Measurements from ENCODE around the gene ADAM12.

Gene ADAM12

DNA sequence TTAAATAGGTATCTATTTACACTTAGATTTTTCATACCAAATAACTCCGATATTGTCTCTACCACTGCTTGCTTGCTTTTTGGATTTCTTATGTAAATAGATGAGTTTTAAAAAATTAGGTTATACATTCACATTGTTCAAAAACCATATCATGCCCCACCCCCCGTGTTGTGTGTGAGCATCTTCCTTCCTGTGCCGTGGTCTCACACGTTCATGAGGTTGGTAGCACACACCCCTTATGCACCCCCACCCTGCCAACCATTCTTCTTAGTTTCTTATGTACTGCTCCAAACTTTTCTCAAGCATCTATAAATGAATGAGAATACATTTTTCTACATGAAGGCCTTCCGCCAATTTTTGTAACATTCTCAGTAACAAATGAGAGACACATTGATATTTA is 376.3 kb downstream of the ADAM12 start:
- ChIA-PET POLR2A (no interaction called here), CTCF (no interaction called here)
- DNase-seq (ENCODE audit: extremely low spot score) = no peak
- TF ChIP-seq ZNF384 (IDR thresholded peaks at IDR 0.05) = no peak
- TF ChIP-seq ELF4 (IDR thresholded peaks at IDR 0.05) = no peak
- TF ChIP-seq HDGF (IDR thresholded peaks at IDR 0.05; ENCODE audit: borderline replicate concordance) = no peak
- no peak for TF ChIP-seq FOXK2 (IDR thresholded peaks at IDR 0.05)
- TF ChIP-seq, protein P1, sequence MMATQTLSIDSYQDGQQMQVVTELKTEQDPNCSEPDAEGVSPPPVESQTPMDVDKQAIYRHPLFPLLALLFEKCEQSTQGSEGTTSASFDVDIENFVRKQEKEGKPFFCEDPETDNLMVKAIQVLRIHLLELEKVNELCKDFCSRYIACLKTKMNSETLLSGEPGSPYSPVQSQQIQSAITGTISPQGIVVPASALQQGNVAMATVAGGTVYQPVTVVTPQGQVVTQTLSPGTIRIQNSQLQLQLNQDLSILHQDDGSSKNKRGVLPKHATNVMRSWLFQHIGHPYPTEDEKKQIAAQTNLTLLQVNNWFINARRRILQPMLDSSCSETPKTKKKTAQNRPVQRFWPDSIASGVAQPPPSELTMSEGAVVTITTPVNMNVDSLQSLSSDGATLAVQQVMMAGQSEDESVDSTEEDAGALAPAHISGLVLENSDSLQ (IDR thresholded peaks at IDR 0.05) = no peak
- no peak for TF ChIP-seq FOXM1 (IDR thresholded peaks at IDR 0.05; ENCODE audit: borderline replicate concordance)
- TF ChIP-seq L3MBTL2 (conservative IDR thresholded peaks at IDR 0.05) = no peak
- TF ChIP-seq ARNT (IDR thresholded peaks at IDR 0.05) = no peak
- TF ChIP-seq BHLHE40 (IDR thresholded peaks at IDR 0.05; ENCODE audit: borderline replicate concordance) = no peak
- TF ChIP-seq SP1 (IDR thresholded peaks at IDR 0.05) = no peak
- TF ChIP-seq CTBP1 (IDR thresholded peaks at IDR 0.05; ENCODE audit: borderline replicate concordance) = no peak
- no peak for TF ChIP-seq FOXA1 (IDR thresholded peaks at IDR 0.05)
- TF ChIP-seq LEF1 (IDR thresholded peaks at IDR 0.05; ENCODE audit: borderline replicate concordance) = no peak
- TF ChIP-seq NFRKB (IDR thresholded peaks at IDR 0.05) = no peak
- no peak for TF ChIP-seq TARDBP (IDR thresholded peaks at IDR 0.05)
- no peak for TF ChIP-seq SUZ12 (IDR thresholded peaks at IDR 0.05)

DNA sequence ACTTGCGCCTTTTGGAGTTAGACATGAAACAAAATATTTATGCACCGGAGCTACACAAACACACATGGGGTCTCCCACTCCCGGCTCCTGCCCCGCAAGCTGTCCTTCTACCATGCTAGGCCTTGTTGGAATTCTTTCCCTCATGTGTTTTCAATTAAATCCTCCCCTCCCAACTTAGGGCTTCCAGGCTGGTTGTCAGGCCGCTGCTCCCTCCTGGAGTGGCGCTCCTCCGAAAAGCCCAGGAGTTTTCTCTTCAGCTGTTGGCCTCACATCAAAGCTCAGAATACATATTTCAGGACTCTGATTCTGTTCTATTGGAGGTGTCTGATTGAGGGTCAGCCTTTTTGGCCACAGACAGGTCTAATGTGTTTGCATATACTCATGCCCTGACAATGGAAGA is 378.6 kb downstream of the ADAM12 start:
- no peak for TF ChIP-seq FOXK2 (IDR thresholded peaks at IDR 0.05)
- no peak for TF ChIP-seq CTBP1 (IDR thresholded peaks at IDR 0.05; ENCODE audit: borderline replicate concordance)
- no peak for TF ChIP-seq SUZ12 (IDR thresholded peaks at IDR 0.05)
- TF ChIP-seq TARDBP (IDR thresholded peaks at IDR 0.05) = no peak
- TF ChIP-seq FOXA1 (IDR thresholded peaks at IDR 0.05) = no peak
- TF ChIP-seq HDGF (IDR thresholded peaks at IDR 0.05; ENCODE audit: borderline replicate concordance) = no peak
- no peak for TF ChIP-seq BHLHE40 (IDR thresholded peaks at IDR 0.05; ENCODE audit: borderline replicate concordance)
- TF ChIP-seq NFRKB (IDR thresholded peaks at IDR 0.05) = no peak
- TF ChIP-seq, protein P1 (IDR thresholded peaks at IDR 0.05) = no peak
- no peak for TF ChIP-seq FOXM1 (IDR thresholded peaks at IDR 0.05; ENCODE audit: borderline replicate concordance)
- no peak for TF ChIP-seq SP1 (IDR thresholded peaks at IDR 0.05)
- no peak for TF ChIP-seq ARNT (IDR thresholded peaks at IDR 0.05)
- POLR2A ChIA-PET = no interaction called here
- CTCF ChIA-PET = no interaction called here
- no peak for DNase-seq (ENCODE audit: extremely low spot score)

DNA sequence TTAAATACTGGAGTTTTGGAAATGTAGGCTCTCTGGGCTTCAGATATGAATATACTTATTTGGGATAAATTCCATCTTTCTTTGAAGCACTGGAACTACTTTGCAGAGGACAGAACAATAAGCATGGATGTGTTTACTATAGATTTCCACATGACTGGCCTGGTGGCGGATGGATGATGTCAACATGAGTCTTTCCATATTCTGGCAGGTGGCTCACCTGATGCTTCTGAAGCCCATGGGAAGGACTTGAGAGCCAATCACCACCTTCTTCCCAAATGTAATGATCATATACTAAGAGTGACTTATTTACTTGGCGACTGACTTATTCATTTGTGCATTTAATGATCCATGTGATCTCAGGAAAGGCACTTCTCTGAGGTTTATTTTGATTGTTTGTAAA is 381.4 kb downstream of the ADAM12 start:
- CTCF ChIA-PET = no interaction called here
- POLR2A ChIA-PET = no interaction called here
- no peak for DNase-seq (ENCODE audit: extremely low spot score)
- TF ChIP-seq, protein P1 (IDR thresholded peaks at IDR 0.05) = no peak
- TF ChIP-seq SP1 (IDR thresholded peaks at IDR 0.05) (no peak), BHLHE40 (IDR thresholded peaks at IDR 0.05; ENCODE audit: borderline replicate concordance) (no peak), FOXA1 (IDR thresholded peaks at IDR 0.05) (no peak), ELF4 (IDR thresholded peaks at IDR 0.05) (no peak), ARNT (IDR thresholded peaks at IDR 0.05) (no peak), TARDBP (IDR thresholded peaks at IDR 0.05) (no peak), HDGF (IDR thresholded peaks at IDR 0.05; ENCODE audit: borderline replicate concordance) (no peak), CTBP1 (IDR thresholded peaks at IDR 0.05; ENCODE audit: borderline replicate concordance) (no peak), SUZ12 (IDR thresholded peaks at IDR 0.05) (no peak), ZNF384 (IDR thresholded peaks at IDR 0.05) (no peak), FOXK2 (IDR thresholded peaks at IDR 0.05) (no peak), LEF1 (IDR thresholded peaks at IDR 0.05; ENCODE audit: borderline replicate concordance) (no peak)

DNA sequence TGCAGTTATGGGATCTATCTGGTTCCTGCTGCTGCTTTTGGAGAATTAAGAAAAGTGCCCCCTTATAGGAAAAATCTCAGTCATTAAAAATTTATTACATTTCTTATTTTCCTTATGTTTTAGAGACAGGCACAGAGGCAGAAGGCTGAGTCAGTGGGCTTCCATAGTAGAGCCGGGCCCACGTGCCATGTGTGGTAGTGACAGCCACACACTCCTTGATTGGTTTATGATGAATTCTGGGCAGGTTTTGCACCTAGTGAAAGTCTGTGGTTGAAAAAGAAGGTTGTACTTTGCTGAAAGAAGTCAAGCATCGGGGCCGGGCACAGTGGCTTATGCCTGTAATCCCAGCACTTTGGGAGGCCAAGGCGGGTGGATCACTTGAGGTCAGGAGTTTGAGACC is 382.0 kb downstream of the ADAM12 start:
- POLR2A ChIA-PET = no interaction called here
- TF ChIP-seq, protein P1 (IDR thresholded peaks at IDR 0.05) = no peak
- TF ChIP-seq ZNF384 (IDR thresholded peaks at IDR 0.05) (no peak), ELF4 (IDR thresholded peaks at IDR 0.05) (no peak), NFRKB (IDR thresholded peaks at IDR 0.05) (no peak), ARNT (IDR thresholded peaks at IDR 0.05) (no peak), SUZ12 (IDR thresholded peaks at IDR 0.05) (no peak), CTBP1 (IDR thresholded peaks at IDR 0.05; ENCODE audit: borderline replicate concordance) (no peak), FOXM1 (IDR thresholded peaks at IDR 0.05; ENCODE audit: borderline replicate concordance) (no peak), HDGF (IDR thresholded peaks at IDR 0.05; ENCODE audit: borderline replicate concordance) (no peak), L3MBTL2 (conservative IDR thresholded peaks at IDR 0.05) (no peak), SP1 (IDR thresholded peaks at IDR 0.05) (no peak), FOXA1 (IDR thresholded peaks at IDR 0.05) (no peak), BHLHE40 (IDR thresholded peaks at IDR 0.05; ENCODE audit: borderline replicate concordance) (no peak), FOXK2 (IDR thresholded peaks at IDR 0.05) (no peak), TARDBP (IDR thresholded peaks at IDR 0.05) (no peak), LEF1 (IDR thresholded peaks at IDR 0.05; ENCODE audit: borderline replicate concordance) (no peak)
- no peak for DNase-seq (ENCODE audit: extremely low spot score)
- CTCF ChIA-PET = no interaction called here

DNA sequence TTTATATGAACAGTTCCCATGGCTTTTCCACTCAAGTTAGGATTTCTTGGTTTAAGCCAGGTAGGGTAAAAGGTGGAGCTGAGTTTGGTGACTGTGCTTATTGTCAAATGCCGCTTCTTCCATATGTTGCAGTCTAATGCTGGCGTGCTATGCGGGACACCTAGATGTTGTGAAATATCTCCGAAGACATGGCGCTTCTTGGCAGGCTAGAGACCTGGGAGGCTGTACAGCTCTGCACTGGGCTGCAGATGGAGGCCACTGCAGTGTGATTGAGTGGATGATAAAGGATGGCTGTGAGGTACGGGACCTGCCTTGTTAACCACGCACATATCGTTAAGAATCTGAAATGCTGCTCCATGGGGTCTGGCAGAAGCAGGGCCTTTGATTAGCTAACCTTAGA is 383.5 kb downstream of the ADAM12 start:
- no peak for DNase-seq (ENCODE audit: extremely low spot score)
- CTCF ChIA-PET = no interaction called here
- TF ChIP-seq LEF1 (IDR thresholded peaks at IDR 0.05; ENCODE audit: borderline replicate concordance) (no peak), CTBP1 (IDR thresholded peaks at IDR 0.05; ENCODE audit: borderline replicate concordance) (no peak), SUZ12 (IDR thresholded peaks at IDR 0.05) (no peak), ZNF384 (IDR thresholded peaks at IDR 0.05) (no peak), TARDBP (IDR thresholded peaks at IDR 0.05) (no peak), BHLHE40 (IDR thresholded peaks at IDR 0.05; ENCODE audit: borderline replicate concordance) (no peak), FOXA1 (IDR thresholded peaks at IDR 0.05) (no peak), ARNT (IDR thresholded peaks at IDR 0.05) (no peak), L3MBTL2 (conservative IDR thresholded peaks at IDR 0.05) (no peak), FOXM1 (IDR thresholded peaks at IDR 0.05; ENCODE audit: borderline replicate concordance) (no peak), HDGF (IDR thresholded peaks at IDR 0.05; ENCODE audit: borderline replicate concordance) (no peak), ELF4 (IDR thresholded peaks at IDR 0.05) (no peak), FOXK2 (IDR thresholded peaks at IDR 0.05) (no peak), NFRKB (IDR thresholded peaks at IDR 0.05) (no peak)
- TF ChIP-seq, protein P1 (IDR thresholded peaks at IDR 0.05) = no peak
- POLR2A ChIA-PET = no interaction called here
